GM19099 (cell line): ENCODE measurements around the gene FUT7.

ENCODE experiments used
- POLR2A ChIP-seq: IDR thresholded peaks from 3 replicates; pipeline ENCODE4 v1.6.1; 2011; ENCODE audit warnings: low read depth; ENCODE audit not compliant: insufficient read length; ENCODE audit errors: extremely low read depth

Gene FUT7

GRCh38 chr9:137011907-137012675, 19.8 kb downstream of the FUT7 start:
- no peak for TF ChIP-seq POLR2A

GRCh38 chr9:137011156-137011555, 20.7 kb downstream of the FUT7 start:
- TF ChIP-seq POLR2A: no peak

GRCh38 chr9:137009938-137010732, 21.8 kb downstream of the FUT7 start:
- no peak for TF ChIP-seq POLR2A

- TF ChIP-seq POLR2A: no peak
These were observed 22.7 kb downstream of the FUT7 start for GRCh38 chr9:137009217-137009616.

- no peak for TF ChIP-seq POLR2A
These were observed 23.6 kb downstream of the FUT7 start for GRCh38 chr9:137008312-137008711.

GRCh38 chr9:137007816-137008270, 24.0 kb downstream of the FUT7 start:
- no peak for TF ChIP-seq POLR2A

GRCh38 chr9:137007108-137007815, 24.6 kb downstream of the FUT7 start:
- TF ChIP-seq POLR2A: no peak

GRCh38 chr9:137006116-137007003, 25.5 kb downstream of the FUT7 start:
- no peak for TF ChIP-seq POLR2A

GRCh38 chr9:137002646-137003041, 29.2 kb downstream of the FUT7 start:
- TF ChIP-seq POLR2A: no peak

GRCh38 chr9:137001857-137002645, 29.8 kb downstream of the FUT7 start:
- no peak for TF ChIP-seq POLR2A

GRCh38 chr9:137000177-137000930, 31.5 kb downstream of the FUT7 start:
- TF ChIP-seq POLR2A: no peak

- TF ChIP-seq POLR2A: no peak
These were observed 34.1 kb downstream of the FUT7 start for GRCh38 chr9:136997830-136998234.

- no peak for TF ChIP-seq POLR2A
These were observed 34.5 kb downstream of the FUT7 start for GRCh38 chr9:136997371-136997770.
